Aorta (tissue), 5 donors: ENCODE measurements around the gene ASIC3. TPM values are rescaled to one million over a fixed set of nuclear protein-coding genes. Genes with fewer than 3 reads are reported as not detected.

Experiments
- ATAC-seq: fragments of 200-7000 bp; cut with Tn5 transposase; one replicate; pipeline ENCODE4 v1.9.1; 2022; ENCODE audit warnings: moderate library complexity; ENCODE audit not compliant: low FRiP score
- DNase-seq, 2 donors: peaks; one replicate each; pipeline ENCODE4 v3.0.0-alpha.2; 2020
- H3K27ac ChIP-seq, 2 donors: one replicate each; pipeline ENCODE4 v1.5.1; 2013; ENCODE audit warnings: low read length in 2 of 2, mild to moderate bottlenecking in 2 of 2, moderate library complexity in 2 of 2, control low read depth in 1 of 2, inconsistent platforms in 1 of 2, low read depth in 1 of 2
- H3K27me3 ChIP-seq, 2 donors: one replicate each; pipeline ENCODE4 v1.6.1; 2013; ENCODE audit warnings: control low read depth in 1 of 2, low read length in 1 of 2, mild to moderate bottlenecking in 1 of 2, moderate library complexity in 1 of 2; ENCODE audit not compliant: insufficient read depth in 2 of 2, control insufficient read depth in 1 of 2
- H3K36me3 ChIP-seq, 2 donors: one replicate each; pipeline ENCODE4 v1.6.1; 2013; ENCODE audit warnings: control low read depth in 1 of 2, low read length in 1 of 2, mild to moderate bottlenecking in 1 of 2; ENCODE audit not compliant: insufficient read depth in 2 of 2, control insufficient read depth in 1 of 2
- H3K4me1 ChIP-seq, 2 donors: one replicate each; pipeline ENCODE4 v1.6.1; 2013; ENCODE audit warnings: low read length in 2 of 2, control low read depth in 1 of 2, mild to moderate bottlenecking in 1 of 2, moderate library complexity in 1 of 2; ENCODE audit not compliant: insufficient read depth in 2 of 2, control insufficient read depth in 1 of 2
- H3K4me3 ChIP-seq, 2 donors: one replicate each; pipeline ENCODE4 v1.5.1; 2013; ENCODE audit warnings: low read length in 2 of 2, control low read depth in 1 of 2, mild to moderate bottlenecking in 1 of 2
- H3K9me3 ChIP-seq: one replicate; pipeline ENCODE4 v1.6.1; 2013; ENCODE audit warnings: mild to moderate bottlenecking, low read length; ENCODE audit not compliant: control insufficient read depth
- WGBS, 2 donors: extraction: QIAGEN DNeasy Blood & Tissue Kit; methylation state at CpG; one replicate each; pipeline ENCODE4 v1.1.7; 2013; 5-methylcytosine and 5-hydroxymethylcytosine counted together
- intact Hi-C, 2 donors: fragments of 100-400 bp; cut with DNase I; formaldehyde crosslinking; loops; one replicate each; pipeline versions ENCODE4 v1.14.2 to v1.15.0; 2022
- polyA plus RNA-seq, 2 donors: library from polyadenylated mRNA; stranded (reverse); fragments of 200-250 nt; gene quantifications; one replicate each; pipeline ENCODE4 v1.2.3, GENCODE V29; 2013
- total RNA-seq, 2 donors: library from RNA; stranded (reverse); fragmentation: NEBNext Ultra II Directional; extraction: Animal tissue kit (Norgen Biotek cat#: 25700); gene quantifications; one replicate each; pipeline ENCODE4 v1.2.1, GENCODE V29; 2021
- donor health status: healthy with polysubstance abuse.
- donor health status: Bipolar disorder and iron deficiency.
- donor health status: DM: no; HTN: no; CAD: no.
- donor health status: DM: no; HTN: no; CAD: no.
- donor health status: DM: yes; HTN: yes; CAD: no.

Gene ASIC3
- total and polyA plus RNA-seq, 4 donors: 1.7 to 7.1 (median 2.9) TPM; not detected in 1

GRCh38 chr7:151056666-151057505 lies 8.6 kb downstream of the ASIC3 start:
- H3K4me3 ChIP-seq: peak overlapping the region; percentile 23 to 60
- no peak for DNase-seq
- no peaks in the 10 kb centered on the region for H3K4me1 ChIP-seq
- H3K27me3 ChIP-seq: no peaks in the 10 kb centered on the region
- no peaks in the 10 kb centered on the region for H3K36me3 ChIP-seq
- intact Hi-C loops: no loop called here
- no peaks in the 10 kb centered on the region for H3K9me3 ChIP-seq
- WGBS, 2 donors: 32 to 33% methylated on average over 29 of the region's 29 CpGs
- ATAC-seq: no peak
- H3K27ac ChIP-seq: no peak overlapping the region

DNA sequence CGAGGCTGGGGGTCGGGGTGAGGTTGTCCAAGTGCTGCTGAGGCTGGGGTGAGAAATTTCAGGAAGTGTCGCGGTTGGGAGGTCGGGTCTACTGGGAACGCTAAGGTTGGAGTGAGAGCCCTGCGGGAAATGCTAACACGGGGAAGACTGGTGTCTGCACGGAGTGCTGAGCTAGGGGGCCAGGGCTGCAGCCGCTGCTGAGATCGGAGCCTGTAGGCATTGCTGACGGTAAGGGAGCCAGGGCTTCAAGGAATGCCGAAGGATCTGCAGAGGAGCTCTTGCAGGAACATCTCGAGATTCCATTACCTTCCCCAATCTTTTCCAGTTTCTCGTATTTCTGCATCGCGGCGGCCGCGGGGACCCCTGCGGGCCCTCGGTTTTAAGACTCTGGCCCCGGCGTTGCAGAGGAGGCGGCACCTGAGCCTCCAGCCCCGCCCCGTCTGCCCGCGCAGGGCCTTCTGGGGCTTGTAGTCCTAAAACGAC lies 9.2 kb downstream of the ASIC3 start, which contains the start of gene CDK5:
Gene CDK5 (minus strand): TSS at position 392 of the 483 bp plus-strand sequence. CDS start 49 bp downstream, at position 343.
- ATAC-seq: no peak
- H3K27me3 ChIP-seq: no peaks in the 10 kb centered on the region
- peak within 1 kb of the TSS; percentile 54 to 75 for H3K4me3 ChIP-seq
- H3K36me3 ChIP-seq: no peaks in the 10 kb centered on the region
- intact Hi-C loops: no loop called here
- no peaks in the 10 kb centered on the region for H3K4me1 ChIP-seq
- H3K9me3 ChIP-seq: no peaks in the 10 kb centered on the region
- DNase-seq: no peak
- peak within 1 kb of the TSS; percentile 28 to 93 for H3K27ac ChIP-seq
- WGBS, 2 donors: 0 to 1% methylated on average over 30 of the region's 30 CpGs

DNA sequence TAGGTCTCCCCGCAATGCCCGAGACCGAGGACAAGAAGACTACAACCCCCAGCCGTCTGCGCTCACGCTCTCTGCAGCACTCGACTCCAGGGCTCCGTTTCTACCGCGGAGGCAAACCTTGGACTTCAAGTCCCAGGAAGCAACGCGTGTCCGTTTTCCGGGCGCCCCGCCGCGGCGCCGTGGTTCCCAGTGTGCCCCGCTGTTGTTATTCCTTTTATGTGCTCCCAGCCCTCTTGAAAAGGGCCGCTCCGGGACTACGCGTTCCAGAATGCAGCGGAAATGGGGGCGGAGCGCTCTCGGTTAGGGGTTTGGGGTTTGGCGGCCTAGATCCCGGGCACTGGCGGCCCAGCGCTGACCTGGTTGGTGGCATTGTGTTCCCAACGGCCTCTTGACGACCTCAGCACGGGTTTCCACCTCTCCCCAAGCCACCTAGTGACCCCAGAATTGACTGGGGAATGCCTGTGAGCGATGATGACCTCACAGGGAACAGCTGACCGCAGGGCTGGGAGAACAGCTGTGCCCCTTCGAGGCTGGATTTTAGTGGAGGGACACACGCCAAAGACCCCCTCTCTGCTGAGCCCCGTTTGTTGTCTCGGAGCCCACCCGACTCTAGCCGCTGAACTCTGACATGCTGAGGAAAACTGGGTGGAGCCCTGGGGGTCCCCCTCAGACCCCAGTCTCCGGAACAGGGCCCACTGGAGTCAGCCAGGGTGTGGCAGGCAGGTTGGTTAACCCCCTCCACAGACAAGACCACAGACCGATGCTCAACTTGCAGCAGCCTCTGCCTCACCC lies 9.9 kb downstream of the ASIC3 start:
- H3K4me3 ChIP-seq: peak overlapping the region; percentile 54 to 75
- 1 to 2% methylated on average over 46 of the region's 46 CpGs for WGBS, 2 donors
- intact Hi-C loops: loop anchor here in 1 of 2 donors (2.0 kb wide), 1 partner anchor 29 kb away; the partner anchor contains the start of gene ABCB8

GRCh38 chr7:151058781-151059366 lies 10.5 kb downstream of the ASIC3 start:
- Histone ChIP-seq H3K4me3 (peak overlapping the region; percentile 57 to 75), H3K36me3 (no peaks in the 10 kb centered on the region), H3K9me3 (no peaks in the 10 kb centered on the region), H3K4me1 (no peaks in the 10 kb centered on the region), H3K27ac (peak overlapping the region; percentile 28 to 93), H3K27me3 (no peaks in the 10 kb centered on the region)
- no peak for ATAC-seq
- intact Hi-C loops: loop anchor here in 1 of 2 donors (2.0 kb wide), 1 partner anchor 30 kb away; the partner anchor contains the start of gene ABCB8
- no peak for DNase-seq
- 4 to 5% methylated on average over 18 of the region's 18 CpGs for WGBS, 2 donors

More for the DNA sequence above, 9.9 kb downstream of the ASIC3 start:
- peak; percentile 95 for ATAC-seq
- no peaks in the 10 kb centered on the region for H3K27me3 ChIP-seq
- H3K9me3 ChIP-seq: no peaks in the 10 kb centered on the region
- DNase-seq: peak; percentile 99 to 100
- no peaks in the 10 kb centered on the region for H3K4me1 ChIP-seq
- peak overlapping the region; percentile 28 to 93 for H3K27ac ChIP-seq
- no peaks in the 10 kb centered on the region for H3K36me3 ChIP-seq

DNA sequence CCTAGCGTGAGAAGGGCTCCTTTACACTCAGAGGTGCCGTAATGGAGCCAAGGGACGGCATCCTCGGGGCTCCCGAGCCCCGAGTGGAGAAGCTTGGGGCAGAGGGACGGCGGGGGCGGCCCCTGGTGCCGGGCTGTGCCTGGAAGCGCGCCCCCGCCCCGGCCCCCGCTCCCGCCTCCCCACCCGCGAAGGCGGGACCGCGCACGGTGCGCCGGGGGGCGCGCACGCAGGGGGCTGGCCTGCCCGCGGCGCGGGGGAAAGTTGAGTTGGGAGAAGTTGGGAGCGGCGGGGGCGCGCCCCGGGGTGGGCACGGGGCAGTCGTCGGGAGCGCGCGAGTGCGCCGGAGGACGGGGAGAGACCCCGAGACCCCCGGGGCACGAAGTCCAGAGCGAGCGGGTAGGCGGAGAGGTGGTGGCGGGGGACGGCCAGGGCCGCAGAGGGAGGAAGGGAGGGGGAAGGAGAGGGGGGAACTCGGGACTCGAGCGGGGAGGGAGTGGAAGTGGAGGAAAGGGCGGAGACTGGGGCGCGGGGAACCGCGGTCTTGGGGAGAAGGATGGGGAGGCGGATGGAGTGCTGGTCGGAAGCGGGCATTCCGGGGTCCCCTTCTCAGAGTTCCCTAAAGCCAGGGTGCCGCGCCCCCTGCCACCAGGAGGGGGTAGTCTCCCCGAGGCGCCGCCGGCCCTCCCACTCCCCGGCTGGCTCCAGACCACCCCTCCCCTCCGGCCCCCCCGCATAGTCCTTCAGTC lies 11.2 kb downstream of the ASIC3 start, which contains the start of gene SLC4A2:
Gene SLC4A2 (plus strand): TSS at position 223 of the 746 bp plus-strand sequence. CDS start 2,399 bp downstream, outside the sequence.
- ATAC-seq: peak; percentile 80
- Histone ChIP-seq H3K27ac (peak within 1 kb of the TSS; percentile 28 to 93), H3K27me3 (no peaks in the 10 kb centered on the region), H3K4me3 (peak within 1 kb of the TSS; percentile 57 to 75), H3K9me3 (no peaks in the 10 kb centered on the region), H3K4me1 (no peaks in the 10 kb centered on the region), H3K36me3 (no peaks in the 10 kb centered on the region)
- intact Hi-C loops: loop anchor here in 1 of 2 donors (2.0 kb wide), 1 partner anchor 31 kb away; the partner anchor contains the start of gene ABCB8
- 1% methylated on average over 53 to 75 of the region's 75 CpGs for whole genome bisulfite sequencing, 2 donors
- DNase-seq: peak; percentile 89 to 94

DNA sequence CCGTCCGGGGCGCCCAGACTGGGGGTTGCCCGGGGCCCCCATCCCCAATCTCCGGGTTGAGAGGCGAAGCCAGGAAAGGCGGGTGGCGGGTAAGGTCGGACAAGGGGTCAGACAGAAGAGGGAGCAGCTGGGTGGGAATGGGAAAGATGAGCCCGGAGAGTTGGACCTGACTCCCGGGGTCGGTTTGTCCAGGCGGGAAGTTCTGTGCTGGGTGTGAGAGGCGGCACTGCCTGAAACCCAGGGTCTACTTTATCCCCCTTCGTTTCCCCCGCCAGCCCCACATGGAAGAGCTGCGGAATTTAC lies 11.7 kb downstream of the ASIC3 start:
- ATAC-seq: no peak
- Histone ChIP-seq H3K9me3 (no peaks in the 10 kb centered on the region), H3K4me3 (peak overlapping the region; percentile 57 to 75), H3K4me1 (no peaks in the 10 kb centered on the region), H3K27me3 (no peaks in the 10 kb centered on the region), H3K36me3 (no peaks in the 10 kb centered on the region), H3K27ac (no peak overlapping the region)
- DNase-seq: no peak
- intact Hi-C loops: no loop called here
- 0 to 1% methylated on average over 16 to 17 of the region's 17 CpGs for WGBS, 2 donors

GRCh38 chr7:151060416-151061212 lies 12.3 kb downstream of the ASIC3 start:
- H3K4me1 ChIP-seq: no peaks in the 10 kb centered on the region
- ATAC-seq (no peak), DNase-seq (peak in 1 of 2 donors; percentile 85)
- no peaks in the 10 kb centered on the region for H3K36me3 ChIP-seq
- H3K9me3 ChIP-seq: no peaks in the 10 kb centered on the region
- H3K4me3 ChIP-seq: peak overlapping the region; percentile 57 to 75
- H3K27ac ChIP-seq: no peak overlapping the region
- intact Hi-C loops: loop anchor here in 1 of 2 donors (1.0 kb wide), 1 partner anchor 20 kb away; the partner anchor contains the start of gene FASTK
- 3% methylated on average over 21 of the region's 21 CpGs for WGBS, 2 donors
- no peaks in the 10 kb centered on the region for H3K27me3 ChIP-seq
